Kidney (tissue), 14 donors: Measurements from ENCODE around the gene GRAMD4. TPM values are rescaled to one million over a fixed set of nuclear protein-coding genes. Genes with fewer than 3 reads are reported as not detected.

Experiments
- DNase-seq, 5 donors: peaks; one replicate each; pipeline ENCODE4 v3.0.0-alpha.2; 2013 to 2020
- FAIRE-seq: peaks from 2 replicates; lab custom pipeline; 2012; peaks lifted over from hg19 to GRCh38; lab: Jason Lieb, UNC
- H3K27ac ChIP-seq, 2 donors: one replicate each; pipeline ENCODE4 v1.7.0; 2013; ENCODE audit warnings: low read depth in 2 of 2, low read length in 2 of 2, inconsistent platforms in 1 of 2
- H3K27me3 ChIP-seq: one replicate; pipeline ENCODE4 v1.7.1; 2013; ENCODE audit warnings: low read length, inconsistent platforms; ENCODE audit not compliant: control insufficient read depth, insufficient read depth
- H3K36me3 ChIP-seq, 3 donors: one replicate each; pipeline versions ENCODE4 v1.7.0 to v1.7.1; 2013; ENCODE audit warnings: low read length in 3 of 3, control low read depth in 1 of 3, inconsistent platforms in 1 of 3; ENCODE audit not compliant: insufficient read depth in 3 of 3, control insufficient read depth in 2 of 3
- H3K4me1 ChIP-seq, 3 donors: one replicate each; pipeline versions ENCODE4 v1.7.0 to v1.7.1; 2013; ENCODE audit warnings: low read length in 3 of 3, inconsistent platforms in 1 of 3, low read depth in 1 of 3; ENCODE audit not compliant: control insufficient read depth in 2 of 3, insufficient read depth in 2 of 3
- H3K4me3 ChIP-seq, 3 donors: one replicate each; pipeline versions ENCODE4 v1.7.0 to v1.8.1; 2013; ENCODE audit warnings: low read length in 3 of 3, control low read depth in 1 of 3, inconsistent platforms in 1 of 3
- H3K9ac ChIP-seq, 3 donors: one replicate each; pipeline versions ENCODE4 v1.7.0 to v1.7.1; 2013; ENCODE audit warnings: low read length in 3 of 3, control low read depth in 1 of 3, inconsistent platforms in 1 of 3
- H3K9me3 ChIP-seq, 3 donors: one replicate each; pipeline versions ENCODE4 v1.7.0 to v1.7.1; 2013; ENCODE audit warnings: low read length in 3 of 3, control low read depth in 1 of 3, inconsistent platforms in 1 of 3; ENCODE audit not compliant: control insufficient read depth in 2 of 3, insufficient read depth in 1 of 3
- CTCF ChIP-seq: IDR thresholded peaks from 3 replicates; pipeline ENCODE4 v1.5.1; 2012; ENCODE audit warnings: mild to moderate bottlenecking, moderate library complexity, borderline replicate concordance; ENCODE audit not compliant: insufficient read depth; ENCODE audit errors: extremely low read depth
- intact Hi-C: fragments of 100-400 bp; cut with DNase I; formaldehyde crosslinking; loops from one replicate; pipeline ENCODE4 v1.11.1; 2022
- polyA plus RNA-seq: library from polyadenylated mRNA; stranded (reverse); fragments of 350-450 nt; fragmentation: Illumina TruSeq; extraction: RNeasy Lipid Tissue Mini Kit (QIAGEN cat#74804); gene quantifications from one replicate; pipeline ENCODE4 v1.2.3, GENCODE V29; 2014; ENCODE audit warnings: low read depth, low replicate concordance; ENCODE audit not compliant: insufficient read depth
- total RNA-seq: library from RNA; stranded (reverse); fragmentation: NEBNext Ultra II Directional; extraction: Animal tissue kit (Norgen Biotek cat#: 25700); gene quantifications from one replicate; pipeline ENCODE4 v1.2.1, GENCODE V29; 2021
- donor health status: control.
- donor health status: control.
- donor health status: control.
- donor health status: control.
- donor health status: control.
- donor health status: DM: yes; HTN: yes; CAD: no.
- donor health status: Normal renal cell carcinoma (clear cell type).

Gene GRAMD4
- total and polyA plus RNA-seq, 2 donors from 2014 or later: 12.1 to 58.2 TPM

- Histone ChIP-seq H3K27me3 (no peaks in the 10 kb centered on the region), H3K9me3 (no peaks in the 10 kb centered on the region), H3K9ac (no peak overlapping the region), H3K4me3 (no peak overlapping the region), H3K36me3 (peaks cover 0 to 10% (median 6%) of the 10 kb centered on the region in 3 donors), H3K4me1 (no peaks in the 10 kb centered on the region), H3K27ac (no peak overlapping the region)
- intact Hi-C loops: no loop called here
- DNase-seq: no peak
- no peak for TF ChIP-seq CTCF
- no peak for FAIRE-seq
Observed at GRCh38 chr22:46687460-46687859, 67.3 kb downstream of the GRAMD4 start.

GRCh38 chr22:46688949-46689348 is 68.8 kb downstream of the GRAMD4 start:
- H3K36me3 ChIP-seq: peaks cover 0 to 15% (median 10%) of the 10 kb centered on the region in 3 donors
- H3K9me3 ChIP-seq: no peaks in the 10 kb centered on the region
- no peak overlapping the region for H3K27ac ChIP-seq
- H3K4me1 ChIP-seq: no peaks in the 10 kb centered on the region
- H3K4me3 ChIP-seq: no peak overlapping the region
- no peak for FAIRE-seq
- intact Hi-C loops: no loop called here
- no peak overlapping the region for H3K9ac ChIP-seq
- no peak for TF ChIP-seq CTCF
- no peaks in the 10 kb centered on the region for H3K27me3 ChIP-seq
- DNase-seq: no peak

GRCh38 chr22:46690146-46690545 is 70.0 kb downstream of the GRAMD4 start:
- H3K9ac ChIP-seq: no peak overlapping the region
- no peak for TF ChIP-seq CTCF
- H3K27me3 ChIP-seq: no peaks in the 10 kb centered on the region
- H3K27ac ChIP-seq: no peak overlapping the region
- H3K4me1 ChIP-seq: no peaks in the 10 kb centered on the region
- FAIRE-seq: no peak
- H3K4me3 ChIP-seq: no peak overlapping the region
- peaks cover 0 to 22% (median 17%) of the 10 kb centered on the region in 3 donors for H3K36me3 ChIP-seq
- no peaks in the 10 kb centered on the region for H3K9me3 ChIP-seq
- DNase-seq: no peak
- intact Hi-C loops: no loop called here

- no peak for DNase-seq
- intact Hi-C loops: no loop called here
- no peak for TF ChIP-seq CTCF
- H3K27me3 ChIP-seq: no peaks in the 10 kb centered on the region
- no peak overlapping the region for H3K27ac ChIP-seq
- no peak for FAIRE-seq
- peaks cover 0 to 31% (median 21%) of the 10 kb centered on the region in 3 donors for H3K36me3 ChIP-seq
- no peaks in the 10 kb centered on the region for H3K4me1 ChIP-seq
- no peak overlapping the region for H3K9ac ChIP-seq
- H3K4me3 ChIP-seq: no peak overlapping the region
- H3K9me3 ChIP-seq: no peaks in the 10 kb centered on the region
Observed at GRCh38 chr22:46691571-46691970, 71.4 kb downstream of the GRAMD4 start.
